K562 (cell line): ENCODE measurements around the gene INPP4B. TPM values are rescaled to one million over a fixed set of nuclear protein-coding genes. Genes with fewer than 3 reads are reported as not detected.

Experiments used
- BCOR ChIP-seq: fragments of 450-650 bp; IDR thresholded peaks from 2 replicates; pipeline ENCODE4 v1.6.1; 2016
- EHMT2 ChIP-seq: fragments of 450-650 bp; IDR thresholded peaks from 2 replicates; pipeline ENCODE4 v1.6.1; 2018; ENCODE audit warnings: antibody characterized with exemption
- NR2C1 ChIP-seq, 2 experiments: fragments of 450-650 bp; IDR thresholded peaks; 2 replicates each; pipeline ENCODE4 v1.6.1; 2017; ENCODE audit warnings: mild to moderate bottlenecking in 2 of 2, antibody characterized with exemption in 1 of 2, inconsistent platforms in 1 of 2, missing compliant biosample characterization in 1 of 2, missing genetic modification characterization in 1 of 2
- RREB1 ChIP-seq: fragments of 250-450 bp; sonication (Bioruptor Pico); IDR thresholded peaks from 2 replicates; pipeline ENCODE4 v1.4.0; 2020
- U2AF2 ChIP-seq: fragments of 200-400 bp; formaldehyde crosslinking; optimal IDR thresholded peaks from 2 replicates; pipeline ENCODE3; 2017; ENCODE audit warnings: low read depth, mild to moderate bottlenecking, low read length
- ZNF165 ChIP-seq: fragments of 250-450 bp; sonication (Bioruptor Pico); IDR thresholded peaks from 2 replicates; pipeline ENCODE4 v1.4.0; 2020; ENCODE audit warnings: borderline replicate concordance
- ZNF175 ChIP-seq: fragments of 200-800 bp; sonication (Bioruptor generic); IDR thresholded peaks from 2 replicates; pipeline ENCODE4 v1.6.1; 2016; ENCODE audit warnings: low read depth, mild to moderate bottlenecking, missing genetic modification characterization, missing compliant biosample characterization
- polyA plus RNA-seq, 8 experiments: library from polyadenylated mRNA; depleted of rRNA in 4 of 8; stranded (reverse) in 5 of 8; unstranded in 3 of 8; fragments of >200 nt; fragmentation: Nextera tagmentation in 2 of 8; fragmentation: Illumina TruSeq in 1 of 8; extraction: Ambion mirVana in 2 of 8; extraction: Trizol in 1 of 8; gene quantifications; 2 replicates each; pipeline versions ENCODE4 v1.2.1 to v1.2.3, GENCODE V29; 2011 to 2014; ENCODE audit warnings: inconsistent platforms in 1 of 8, missing spikeins in 1 of 8
- total RNA-seq, 7 experiments: library from RNA; depleted of rRNA in 6 of 7; stranded (reverse); fragments of >200 nt in 6 of 7; fragmentation: Illumina TruSeq in 2 of 7; extraction: Trizol in 2 of 7; gene quantifications; 2 replicates each; pipeline versions ENCODE4 v1.2.1 to v1.2.3, GENCODE V29; 2011 to 2021; ENCODE audit warnings: low replicate concordance in 1 of 7
- TF ChIP-seq, protein P1 (sequence below): fragments of 150-350 bp; conservative IDR thresholded peaks from 2 replicates; pipeline ENCODE4 v1.6.1; 2014; ENCODE audit warnings: low read length
- TF ChIP-seq, protein P2 (sequence below): IDR thresholded peaks from 2 replicates; pipeline ENCODE4 v1.6.1; 2016; ENCODE audit warnings: missing genetic modification characterization, missing compliant biosample characterization

The INPP4B gene
- total and polyA plus RNA-seq, 9 of the 15 experiments (the other 6 are each of a cell fraction or from before 2014, with no cell fraction given): 0.04 to 0.11 TPM; not detected in 7

GRCh38 chr4:142781114-142781513, 65.0 kb downstream of the INPP4B start (continued):
- TF ChIP-seq ZNF165 (no peak), U2AF2 (no peak), BCOR (no peak), ZNF175 (CRISPR knock-in tag) (no peak), NR2C1 (IDR thresholded peaks at IDR 0.05) (no peak), NR2C1 (tag; IDR thresholded peaks at IDR 0.05) (no peak), RREB1 (CRISPR knock-in tag) (no peak), EHMT2 (no peak)
- TF ChIP-seq, protein P1, sequence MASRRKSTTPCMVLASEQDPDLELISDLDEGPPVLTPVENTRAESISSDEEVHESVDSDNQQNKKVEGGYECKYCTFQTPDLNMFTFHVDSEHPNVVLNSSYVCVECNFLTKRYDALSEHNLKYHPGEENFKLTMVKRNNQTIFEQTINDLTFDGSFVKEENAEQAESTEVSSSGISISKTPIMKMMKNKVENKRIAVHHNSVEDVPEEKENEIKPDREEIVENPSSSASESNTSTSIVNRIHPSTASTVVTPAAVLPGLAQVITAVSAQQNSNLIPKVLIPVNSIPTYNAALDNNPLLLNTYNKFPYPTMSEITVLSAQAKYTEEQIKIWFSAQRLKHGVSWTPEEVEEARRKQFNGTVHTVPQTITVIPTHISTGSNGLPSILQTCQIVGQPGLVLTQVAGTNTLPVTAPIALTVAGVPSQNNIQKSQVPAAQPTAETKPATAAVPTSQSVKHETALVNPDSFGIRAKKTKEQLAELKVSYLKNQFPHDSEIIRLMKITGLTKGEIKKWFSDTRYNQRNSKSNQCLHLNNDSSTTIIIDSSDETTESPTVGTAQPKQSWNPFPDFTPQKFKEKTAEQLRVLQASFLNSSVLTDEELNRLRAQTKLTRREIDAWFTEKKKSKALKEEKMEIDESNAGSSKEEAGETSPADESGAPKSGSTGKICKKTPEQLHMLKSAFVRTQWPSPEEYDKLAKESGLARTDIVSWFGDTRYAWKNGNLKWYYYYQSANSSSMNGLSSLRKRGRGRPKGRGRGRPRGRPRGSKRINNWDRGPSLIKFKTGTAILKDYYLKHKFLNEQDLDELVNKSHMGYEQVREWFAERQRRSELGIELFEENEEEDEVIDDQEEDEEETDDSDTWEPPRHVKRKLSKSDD: no peak
- TF ChIP-seq, protein P2, sequence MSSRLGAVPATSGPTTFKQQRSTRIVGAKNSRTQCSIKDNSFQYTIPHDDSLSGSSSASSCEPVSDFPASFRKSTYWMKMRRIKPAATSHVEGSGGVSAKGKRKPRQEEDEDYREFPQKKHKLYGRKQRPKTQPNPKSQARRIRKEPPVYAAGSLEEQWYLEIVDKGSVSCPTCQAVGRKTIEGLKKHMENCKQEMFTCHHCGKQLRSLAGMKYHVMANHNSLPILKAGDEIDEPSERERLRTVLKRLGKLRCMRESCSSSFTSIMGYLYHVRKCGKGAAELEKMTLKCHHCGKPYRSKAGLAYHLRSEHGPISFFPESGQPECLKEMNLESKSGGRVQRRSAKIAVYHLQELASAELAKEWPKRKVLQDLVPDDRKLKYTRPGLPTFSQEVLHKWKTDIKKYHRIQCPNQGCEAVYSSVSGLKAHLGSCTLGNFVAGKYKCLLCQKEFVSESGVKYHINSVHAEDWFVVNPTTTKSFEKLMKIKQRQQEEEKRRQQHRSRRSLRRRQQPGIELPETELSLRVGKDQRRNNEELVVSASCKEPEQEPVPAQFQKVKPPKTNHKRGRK: no peak
